H1 (cell line): ENCODE results near the gene CADM2. TPM values are rescaled to one million over a fixed set of nuclear protein-coding genes. Genes with fewer than 3 reads are reported as not detected.

Experiments used
- CTCF ChIA-PET: fragments of 300-600 bp; sonication (Branson Sonifier 250); formaldehyde crosslinking; loops from one replicate; lab custom pipeline; 2021; ENCODE audit not compliant: partially characterized antibody; lab: Charles Lee
- POLR2A ChIA-PET: fragments of 300-600 bp; sonication (Branson Sonifier 250); formaldehyde crosslinking; loops from one replicate; lab custom pipeline; 2021; ENCODE audit warnings: inconsistent platforms; ENCODE audit not compliant: partially characterized antibody; lab: Charles Lee
- DNase-seq, 2 experiments: peaks; one replicate each; pipeline versions ENCODE4 v3.0.0 to v3.0.0-alpha.2; 2010 to 2022; ENCODE audit warnings: low spot score in 2 of 2, low read depth in 1 of 2, mixed read lengths in 1 of 2
- FAIRE-seq: peaks from 2 replicates; lab custom pipeline; 2011; peaks lifted over from hg19 to GRCh38; lab: Jason Lieb, UNC
- H2AFZ ChIP-seq: 2 replicates; pipeline ENCODE4 v1.8.1; 2012; ENCODE audit warnings: low read length, inconsistent platforms
- H2AK5ac ChIP-seq: 2 replicates; pipeline ENCODE4 v1.6.1; 2013; ENCODE audit warnings: low read depth, low read length
- H2BK120ac ChIP-seq: replicated peaks from 2 replicates; pipeline ENCODE3; 2013; ENCODE audit warnings: low read depth, low read length, inconsistent platforms
- H2BK12ac ChIP-seq: 2 replicates; pipeline ENCODE4 v1.6.1; 2013; ENCODE audit warnings: low read depth, low read length
- H2BK15ac ChIP-seq: 2 replicates; pipeline ENCODE4 v1.6.1; 2013; ENCODE audit warnings: low read length
- H2BK20ac ChIP-seq: 2 replicates; pipeline ENCODE4 v1.6.1; 2013; ENCODE audit warnings: low read length
- H2BK5ac ChIP-seq: 2 replicates; pipeline ENCODE4 v1.6.1; 2013; ENCODE audit warnings: low read depth, low read length
- H3K14ac ChIP-seq: 2 replicates; pipeline ENCODE4 v1.6.1; 2013; ENCODE audit warnings: inconsistent platforms; ENCODE audit not compliant: insufficient read length
- H3K18ac ChIP-seq: 2 replicates; pipeline ENCODE4 v1.6.1; 2013; ENCODE audit warnings: low read length; ENCODE audit errors: extremely low read depth
- H3K23ac ChIP-seq: 2 replicates; pipeline ENCODE4 v1.6.1; 2013; ENCODE audit warnings: inconsistent platforms; ENCODE audit not compliant: insufficient read length
- H3K23me2 ChIP-seq: 2 replicates; pipeline ENCODE4 v1.6.1; 2013; ENCODE audit warnings: low read depth, low read length
- H3K27ac ChIP-seq: 2 replicates; pipeline ENCODE4 v1.6.1; 2011; ENCODE audit warnings: low read depth, low read length, inconsistent platforms
- H3K27me3 ChIP-seq, 4 experiments: replicated peaks in 1 of 4; 1 replicate in 1 of 4; 2 replicates in 3 of 4; pipeline versions ENCODE4 v1.6.1 to v1.8.1; 2011 to 2013; ENCODE audit warnings: low read length in 3 of 4, mild to moderate bottlenecking in 3 of 4, inconsistent platforms in 2 of 4, mixed read lengths in 2 of 4, moderate library complexity in 1 of 4; ENCODE audit not compliant: control insufficient read depth in 3 of 4, insufficient read depth in 3 of 4; ENCODE audit errors: extremely low read depth in 1 of 4
- H3K36me3 ChIP-seq, 4 experiments: 2 replicates each; pipeline versions ENCODE4 v1.6.1 to v1.8.1; 2011 to 2013; ENCODE audit warnings: mild to moderate bottlenecking in 4 of 4, low read length in 3 of 4, moderate library complexity in 2 of 4, control low read depth in 1 of 4, inconsistent platforms in 1 of 4; ENCODE audit not compliant: insufficient read depth in 4 of 4, control insufficient read depth in 2 of 4
- H3K4ac ChIP-seq: replicated peaks from 2 replicates; pipeline ENCODE3; 2013; ENCODE audit warnings: low read length, low read depth, mixed read lengths, inconsistent platforms; ENCODE audit not compliant: insufficient read length
- H3K4me1 ChIP-seq, 4 experiments: replicated peaks in 1 of 4; 1 replicate in 1 of 4; 2 replicates in 3 of 4; pipeline versions ENCODE4 v1.6.1 to v1.8.1; 2011 to 2013; ENCODE audit warnings: low read length in 3 of 4, inconsistent platforms in 2 of 4, mixed read lengths in 1 of 4; ENCODE audit not compliant: insufficient read depth in 4 of 4, control insufficient read depth in 3 of 4
- H3K4me2 ChIP-seq, 2 experiments: 2 replicates each; pipeline versions ENCODE4 v1.6.1 to v1.8.1; 2011 to 2013; ENCODE audit warnings: low read depth in 2 of 2, low read length in 2 of 2, control low read depth in 1 of 2, inconsistent platforms in 1 of 2, mild to moderate bottlenecking in 1 of 2; ENCODE audit not compliant: insufficient read depth in 1 of 2
- H3K4me3 ChIP-seq, 4 experiments: fragments of 200-600, 300-600 bp in 1 of 4; sonication (generic), shearing (Covaris generic), sonication (Bioruptor Twin) in 1 of 4; 2 replicates each; pipeline versions ENCODE4 v1.5.1 to v1.8.1; 2011 to 2016; ENCODE audit warnings: low read length in 4 of 4, low read depth in 3 of 4, control low read depth in 2 of 4, inconsistent platforms in 2 of 4, mild to moderate bottlenecking in 2 of 4, mixed read lengths in 1 of 4, moderate library complexity in 1 of 4; ENCODE audit not compliant: insufficient read depth in 2 of 4; ENCODE audit errors: extremely low read depth in 1 of 4
- H3K56ac ChIP-seq: replicated peaks from 2 replicates; pipeline ENCODE3; 2013; ENCODE audit warnings: low read depth, mild to moderate bottlenecking, mixed read lengths, low read length, inconsistent platforms; ENCODE audit not compliant: insufficient read length
- H3K79me1 ChIP-seq: 2 replicates; pipeline ENCODE4 v1.6.1; 2013; ENCODE audit warnings: low read depth, low read length, control low read depth
- H3K79me2 ChIP-seq, 2 experiments: 2 replicates each; pipeline versions ENCODE4 v1.6.1 to v1.8.1; 2012 to 2013; ENCODE audit warnings: low read length in 2 of 2, mild to moderate bottlenecking in 2 of 2, inconsistent platforms in 1 of 2; ENCODE audit not compliant: insufficient read depth in 2 of 2, control insufficient read depth in 1 of 2
- H3K9ac ChIP-seq, 4 experiments: replicated peaks in 1 of 4; 1 replicate in 1 of 4; 2 replicates in 3 of 4; pipeline versions ENCODE4 v1.6.1 to v1.8.1; 2011 to 2013; ENCODE audit warnings: low read depth in 3 of 4, low read length in 3 of 4, control low read depth in 2 of 4, mild to moderate bottlenecking in 2 of 4, moderate library complexity in 2 of 4, inconsistent platforms in 1 of 4; ENCODE audit errors: extremely low read depth in 1 of 4
- H3K9me3 ChIP-seq, 2 experiments: 2 replicates each; pipeline versions ENCODE4 v1.6.1 to v1.8.1; 2012 to 2013; ENCODE audit warnings: mild to moderate bottlenecking in 2 of 2, moderate library complexity in 2 of 2, control low read depth in 1 of 2, inconsistent platforms in 1 of 2, low read depth in 1 of 2, low read length in 1 of 2, mixed read lengths in 1 of 2; ENCODE audit not compliant: insufficient read depth in 2 of 2
- H4K20me1 ChIP-seq, 2 experiments: replicated peaks in 1 of 2; 2 replicates each; pipeline versions ENCODE3 to v1.8.1; 2011 to 2013; ENCODE audit warnings: inconsistent platforms in 2 of 2, low read length in 2 of 2, mild to moderate bottlenecking in 1 of 2; ENCODE audit not compliant: insufficient read depth in 2 of 2, control insufficient read depth in 1 of 2
- H4K5ac ChIP-seq: 2 replicates; pipeline ENCODE4 v1.6.1; 2013; ENCODE audit warnings: low read length, low read depth, mixed read lengths, inconsistent platforms; ENCODE audit not compliant: insufficient read length
- H4K8ac ChIP-seq: 2 replicates; pipeline ENCODE4 v1.8.0; 2013; ENCODE audit warnings: mild to moderate bottlenecking, moderate library complexity, low read length, inconsistent platforms; ENCODE audit not compliant: insufficient read depth; ENCODE audit errors: extremely low read depth
- H4K91ac ChIP-seq: replicated peaks from 2 replicates; pipeline ENCODE3; 2013; ENCODE audit warnings: low read length, mixed read lengths, inconsistent platforms; ENCODE audit not compliant: insufficient read length
- WGBS, 2 experiments: shearing (Covaris generic) in 1 of 2; methylation state at CpG; one replicate each; pipeline versions ENCODE4 v1.1.6 to v1.1.7; 2013 to 2015; ENCODE audit warnings: low lambda C conversion rate in 2 of 2, mixed read lengths in 2 of 2, inconsistent platforms in 1 of 2, low coverage in 1 of 2, missing lambda C conversion rate in 1 of 2; ENCODE audit not compliant: insufficient replicate concordance in 2 of 2, insufficient coverage in 1 of 2, insufficient read length in 1 of 2; ENCODE audit errors: extremely low coverage in 1 of 2, missing lambda C conversion rate in 1 of 2; 5-methylcytosine and 5-hydroxymethylcytosine counted together
- polyA plus RNA-seq, 7 experiments: library from polyadenylated mRNA; depleted of rRNA in 3 of 7; stranded (reverse) in 5 of 7; unstranded in 2 of 7; fragments of >200 nt in 5 of 7; fragments of 200-250 nt in 2 of 7; gene quantifications; 1 replicate in 5 of 7; 2 replicates in 1 of 7; 4 replicates in 1 of 7; pipeline versions ENCODE4 v1.2.1 to v1.2.3, GENCODE V29; 2011 to 2013; ENCODE audit warnings: missing spikeins in 2 of 7, mixed read lengths in 2 of 7
- total RNA-seq: library from RNA; stranded (reverse); fragmentation: NEBNext Ultra II Directional; extraction: Animal tissue kit (Norgen Biotek cat#: 25700); gene quantifications from 2 replicates; pipeline ENCODE4 v1.2.1, GENCODE V29; 2021

Gene CADM2
- total and polyA plus RNA-seq, 2 of the 8 experiments (the other 6 are each of a cell fraction or from before 2014, with no cell fraction given): 14.9 to 20.9 TPM

GRCh38 chr3:84978843-84979242, 20.1 kb downstream of the CADM2 start:
- Histone ChIP-seq H3K4me1 (peaks cover 0 to 5% (median 1%) of the 10 kb centered on the region in 4 experiments; a peak in 2 of 7 replicates), H3K27me3 (no peaks in the 10 kb centered on the region), H3K23me2 (no peaks in the 10 kb centered on the region), H3K18ac (no peak overlapping the region), H3K9ac (no peak overlapping the region), H3K27ac (no peak overlapping the region), H2BK5ac (no peak overlapping the region), H4K91ac (no peak overlapping the region), H3K9me3 (no peaks in the 10 kb centered on the region), H2AFZ (no peak overlapping the region), H4K5ac (no peak overlapping the region), H3K79me2 (peaks cover 0 to 61% of the 10 kb centered on the region in 2 experiments; a peak in 2 of 4 replicates), H3K14ac (no peak overlapping the region), H2BK12ac (no peak overlapping the region), H4K20me1 (no peaks in the 10 kb centered on the region), H2AK5ac (no peak overlapping the region), H2BK20ac (no peak overlapping the region), H2BK120ac (no peak overlapping the region), H4K8ac (no peak overlapping the region), H3K4ac (no peak overlapping the region), H3K36me3 (no peaks in the 10 kb centered on the region), H3K79me1 (no peaks in the 10 kb centered on the region), H3K56ac (no peak overlapping the region), H3K23ac (no peak overlapping the region), H3K4me3 (no peak overlapping the region), H3K4me2 (no peak overlapping the region), H2BK15ac (no peak overlapping the region)
- POLR2A ChIA-PET: no interaction called here
- FAIRE-seq (no peak), DNase-seq (no peak)
- 90% methylated on average over 2 of the region's 2 CpGs; no CpG with 5 or more reads in 1 of the 2 experiments for WGBS, 2 experiments
- CTCF ChIA-PET: no interaction called here
